SK-N-MC (cell line): ENCODE measurements around the gene TMEM131L.

Experiments used
- EZH2 ChIP-seq: fragments of 200-600 bp; sonication (generic); IDR thresholded peaks from one replicate; pipeline ENCODE4 v1.6.1; 2017; ENCODE audit warnings: antibody characterized with exemption
- FOXP2 ChIP-seq: optimal IDR thresholded peaks from 2 replicates; pipeline ENCODE3; 2011; ENCODE audit warnings: mild to moderate bottlenecking, moderate library complexity; ENCODE audit not compliant: insufficient read depth; ENCODE audit errors: extremely low read length, control extremely low read depth
- POLR2AphosphoS5 ChIP-seq: IDR thresholded peaks from 2 replicates; pipeline ENCODE4 v1.6.1; 2012; ENCODE audit warnings: mild to moderate bottlenecking, low read depth, low read length, borderline replicate concordance

GRCh38 chr4:153520227-153520626, 54.1 kb downstream of the TMEM131L start:
- TF ChIP-seq EZH2, result no peak
- TF ChIP-seq POLR2AphosphoS5, result no peak
- TF ChIP-seq FOXP2, result no peak
